Myometrial cell (primary cell): ENCODE measurements around the gene ZNF527. TPM values are rescaled to one million over a fixed set of nuclear protein-coding genes. Genes with fewer than 3 reads are reported as not detected.

Experiments used
- total RNA-seq: library from RNA; depleted of rRNA; stranded (reverse); fragments of >200 nt; gene quantifications from 2 replicates; pipeline ENCODE4 v1.2.3, GENCODE V29; 2015

ZNF527 gene
- 0.86 and 6.0 TPM in 2 replicates for total RNA-seq

GRCh38 chr19:37370880-37371661 lies at the start of gene ZNF527:
TSS of gene ZNF527 (plus strand) at chr19:37371099. CDS start at chr19:37374199, 3,100 bp downstream.

Other genes with a start within 250 kb of the ZNF527 start
- gene ZNF585A, start 198.4 kb upstream of the ZNF527 start, total RNA-seq, result 7.6 and 8.4 TPM in 2 replicates
- 5.1 and 26.2 TPM in 2 replicates for gene ZNF585B, start 160.6 kb upstream of the ZNF527 start, total RNA-seq
- 1.4 and 2.8 TPM in 2 replicates for gene ZNF383, start 152.9 kb upstream of the ZNF527 start, total RNA-seq
- gene ZNF569, start 96.3 kb downstream of the ZNF527 start, total RNA-seq, result 3.9 and 4.0 TPM in 2 replicates
- 1.4 and 9.6 TPM in 2 replicates for gene ZNF570, start 98.3 kb downstream of the ZNF527 start, total RNA-seq
- 0.58 and 1.1 TPM in 2 replicates for gene ZNF793, start 135.8 kb downstream of the ZNF527 start, total RNA-seq
- 0.86 and 0.89 TPM in 2 replicates for gene ZNF571, start 223.7 kb downstream of the ZNF527 start, total RNA-seq
- 0.29 TPM in 1 of 2 replicates, not detected in the other for gene ZNF540, start 223.8 kb downstream of the ZNF527 start, total RNA-seq